Muscle layer of colon (tissue), 2 donors: ENCODE data around the gene SIX3.

Source experiments
- H3K27ac ChIP-seq: one replicate; pipeline ENCODE4 v1.7.0; 2013; ENCODE audit warnings: low read depth, mild to moderate bottlenecking, low read length, moderate library complexity
- H3K27me3 ChIP-seq, 2 donors: one replicate each; pipeline ENCODE4 v1.7.0; 2013; ENCODE audit warnings: low read length in 2 of 2, mild to moderate bottlenecking in 2 of 2; ENCODE audit not compliant: insufficient read depth in 2 of 2, control insufficient read depth in 1 of 2
- H3K36me3 ChIP-seq: one replicate; pipeline ENCODE4 v1.7.0; 2013; ENCODE audit warnings: mild to moderate bottlenecking, low read length; ENCODE audit not compliant: insufficient read depth
- H3K4me1 ChIP-seq: one replicate; pipeline ENCODE4 v1.7.0; 2013; ENCODE audit warnings: mild to moderate bottlenecking, low read length; ENCODE audit not compliant: insufficient read depth
- H3K4me3 ChIP-seq, 2 donors: one replicate each; pipeline ENCODE4 v1.7.0; 2013; ENCODE audit warnings: low read length in 2 of 2, low read depth in 1 of 2, mild to moderate bottlenecking in 1 of 2, moderate library complexity in 1 of 2
- H3K9ac ChIP-seq: one replicate; pipeline ENCODE4 v1.7.0; 2013; ENCODE audit warnings: low read length
- H3K9me3 ChIP-seq: one replicate; pipeline ENCODE4 v1.7.0; 2013; ENCODE audit warnings: mild to moderate bottlenecking, low read length
- donor health status: abdominal sarcoma.
- donor health status: Adenocarcinoma of cecum.

The SIX3 gene

GRCh38 chr2:44920751-44921150 is 20.8 kb upstream of the SIX3 start:
- H3K27me3 ChIP-seq = peaks cover 8 to 11% of the 10 kb centered on the region in 2 donors
- H3K9me3 ChIP-seq = no peaks in the 10 kb centered on the region
- H3K27ac ChIP-seq = no peak overlapping the region

GRCh38 chr2:44922776-44923175 is 18.7 kb upstream of the SIX3 start:
- H3K36me3 ChIP-seq = no peaks in the 10 kb centered on the region
- peaks cover 25 to 28% of the 10 kb centered on the region in 2 donors for H3K27me3 ChIP-seq
- H3K27ac ChIP-seq = no peak overlapping the region
- H3K9me3 ChIP-seq = no peaks in the 10 kb centered on the region
- H3K4me3 ChIP-seq = no peak overlapping the region
- no peak overlapping the region for H3K9ac ChIP-seq
- H3K4me1 ChIP-seq = no peaks in the 10 kb centered on the region

More at GRCh38 chr2:44920751-44921150, 20.8 kb upstream of the SIX3 start:
- no peak overlapping the region for H3K9ac ChIP-seq
- H3K36me3 ChIP-seq = no peaks in the 10 kb centered on the region
- H3K4me3 ChIP-seq = no peak overlapping the region
- no peaks in the 10 kb centered on the region for H3K4me1 ChIP-seq

- H3K36me3 ChIP-seq = no peaks in the 10 kb centered on the region
- H3K27me3 ChIP-seq = peaks cover 45 to 53% of the 10 kb centered on the region in 2 donors
- H3K9ac ChIP-seq = no peak overlapping the region
- H3K27ac ChIP-seq = no peak overlapping the region
- no peak overlapping the region for H3K4me3 ChIP-seq
- no peaks in the 10 kb centered on the region for H3K9me3 ChIP-seq
- H3K4me1 ChIP-seq = no peaks in the 10 kb centered on the region
These were observed 15.9 kb upstream of the SIX3 start for GRCh38 chr2:44925561-44926136.

GRCh38 chr2:44926957-44927356 is 14.5 kb upstream of the SIX3 start:
- Histone ChIP-seq H3K36me3 (no peaks in the 10 kb centered on the region), H3K27me3 (peaks cover 57 to 65% of the 10 kb centered on the region in 2 donors), H3K4me3 (no peak overlapping the region), H3K4me1 (no peaks in the 10 kb centered on the region), H3K9me3 (no peaks in the 10 kb centered on the region), H3K27ac (no peak overlapping the region), H3K9ac (no peak overlapping the region)

GRCh38 chr2:44927985-44928482 is 13.5 kb upstream of the SIX3 start:
- Histone ChIP-seq H3K9me3 (no peaks in the 10 kb centered on the region), H3K4me1 (no peaks in the 10 kb centered on the region), H3K27me3 (peaks cover 64 to 71% of the 10 kb centered on the region in 2 donors), H3K27ac (no peak overlapping the region), H3K9ac (no peak overlapping the region), H3K36me3 (no peaks in the 10 kb centered on the region), H3K4me3 (no peak overlapping the region)

- H3K4me3 ChIP-seq = peak overlapping the region in 1 of 2 donors; percentile 18
- H3K9me3 ChIP-seq = no peaks in the 10 kb centered on the region
- no peaks in the 10 kb centered on the region for H3K36me3 ChIP-seq
- no peak overlapping the region for H3K27ac ChIP-seq
- no peak overlapping the region for H3K9ac ChIP-seq
- no peaks in the 10 kb centered on the region for H3K4me1 ChIP-seq
- peaks cover 69 to 76% of the 10 kb centered on the region in 2 donors for H3K27me3 ChIP-seq
These were observed 12.9 kb upstream of the SIX3 start for GRCh38 chr2:44928483-44929158.

GRCh38 chr2:44929159-44929734 is 12.3 kb upstream of the SIX3 start:
- H3K9me3 ChIP-seq = no peaks in the 10 kb centered on the region
- no peaks in the 10 kb centered on the region for H3K36me3 ChIP-seq
- H3K27me3 ChIP-seq = peaks cover 73 to 83% of the 10 kb centered on the region in 2 donors
- H3K4me3 ChIP-seq = peak overlapping the region in 1 of 2 donors; percentile 18
- no peak overlapping the region for H3K9ac ChIP-seq
- no peak overlapping the region for H3K27ac ChIP-seq
- no peaks in the 10 kb centered on the region for H3K4me1 ChIP-seq

- Histone ChIP-seq H3K36me3 (no peaks in the 10 kb centered on the region), H3K4me3 (no peak overlapping the region), H3K9me3 (no peaks in the 10 kb centered on the region), H3K27ac (no peak overlapping the region), H3K27me3 (peaks cover 71 to 88% of the 10 kb centered on the region in 2 donors), H3K4me1 (no peaks in the 10 kb centered on the region), H3K9ac (no peak overlapping the region)
These were observed 11.7 kb upstream of the SIX3 start for GRCh38 chr2:44929735-44930273.

GRCh38 chr2:44930274-44931197 is 11.0 kb upstream of the SIX3 start:
- Histone ChIP-seq H3K9ac (no peak overlapping the region), H3K9me3 (no peaks in the 10 kb centered on the region), H3K27ac (no peak overlapping the region), H3K4me1 (no peaks in the 10 kb centered on the region), H3K27me3 (peaks cover 64 to 93% of the 10 kb centered on the region in 2 donors), H3K4me3 (no peak overlapping the region), H3K36me3 (no peaks in the 10 kb centered on the region)

- H3K9ac ChIP-seq = no peak overlapping the region
- H3K9me3 ChIP-seq = no peaks in the 10 kb centered on the region
- no peak overlapping the region for H3K4me3 ChIP-seq
- H3K27me3 ChIP-seq = peaks cover 61 to 93% of the 10 kb centered on the region in 2 donors
- no peaks in the 10 kb centered on the region for H3K4me1 ChIP-seq
- no peaks in the 10 kb centered on the region for H3K36me3 ChIP-seq
- no peak overlapping the region for H3K27ac ChIP-seq
These were observed 10.2 kb upstream of the SIX3 start for GRCh38 chr2:44931198-44931780.
